Mesothelial cell of epicardium (in vitro differentiated cells): ENCODE data around the gene CREB3L1. TPM values are rescaled to one million over a fixed set of nuclear protein-coding genes. Genes with fewer than 3 reads are reported as not detected.
"Not testable (repeated sequence)": the region's sequence is repeated elsewhere in the genome, so short reads cannot be mapped to it uniquely, and the experiment has no call there.

Experiments used
- DNase-seq, 2 experiments: peaks; one replicate each; pipeline ENCODE4 v3.0.0; 2021; ENCODE audit warnings: low spot score in 2 of 2; ENCODE audit not compliant: unreplicated experiment in 2 of 2
- H3K27ac Mint-ChIP-seq: 2 replicates; pipeline ENCODE4 v1.8.0; 2021; ENCODE audit warnings: mixed read lengths
- H3K27me3 Mint-ChIP-seq: 2 replicates; pipeline ENCODE4 v1.8.0; 2021; ENCODE audit warnings: low read depth, mixed read lengths
- H3K36me3 Mint-ChIP-seq: 2 replicates; pipeline ENCODE4 v1.8.0; 2021; ENCODE audit warnings: mixed read lengths
- H3K4me1 Mint-ChIP-seq: 2 replicates; pipeline ENCODE4 v1.8.0; 2021; ENCODE audit warnings: mixed read lengths
- H3K4me3 Mint-ChIP-seq: 2 replicates; pipeline ENCODE4 v1.8.0; 2021; ENCODE audit warnings: mild to moderate bottlenecking, moderate library complexity, mixed read lengths
- H3K9me3 Mint-ChIP-seq: 2 replicates; pipeline ENCODE4 v1.8.0; 2021; ENCODE audit warnings: mixed read lengths
- total RNA-seq: library from RNA; stranded (reverse); gene quantifications from 3 replicates; pipeline ENCODE4 v1.2.1, GENCODE V29; 2021
- TF ChIP-seq, protein P1 (sequence below): fragments of 200-600 bp; sonication (generic); IDR thresholded peaks from one replicate; pipeline ENCODE4 v1.5.0; 2021; ENCODE audit warnings: antibody characterized with exemption; ENCODE audit not compliant: unreplicated experiment

The CREB3L1 gene
- total RNA-seq, 1 donor from 2014 or later, result 34.5 TPM

DNA sequence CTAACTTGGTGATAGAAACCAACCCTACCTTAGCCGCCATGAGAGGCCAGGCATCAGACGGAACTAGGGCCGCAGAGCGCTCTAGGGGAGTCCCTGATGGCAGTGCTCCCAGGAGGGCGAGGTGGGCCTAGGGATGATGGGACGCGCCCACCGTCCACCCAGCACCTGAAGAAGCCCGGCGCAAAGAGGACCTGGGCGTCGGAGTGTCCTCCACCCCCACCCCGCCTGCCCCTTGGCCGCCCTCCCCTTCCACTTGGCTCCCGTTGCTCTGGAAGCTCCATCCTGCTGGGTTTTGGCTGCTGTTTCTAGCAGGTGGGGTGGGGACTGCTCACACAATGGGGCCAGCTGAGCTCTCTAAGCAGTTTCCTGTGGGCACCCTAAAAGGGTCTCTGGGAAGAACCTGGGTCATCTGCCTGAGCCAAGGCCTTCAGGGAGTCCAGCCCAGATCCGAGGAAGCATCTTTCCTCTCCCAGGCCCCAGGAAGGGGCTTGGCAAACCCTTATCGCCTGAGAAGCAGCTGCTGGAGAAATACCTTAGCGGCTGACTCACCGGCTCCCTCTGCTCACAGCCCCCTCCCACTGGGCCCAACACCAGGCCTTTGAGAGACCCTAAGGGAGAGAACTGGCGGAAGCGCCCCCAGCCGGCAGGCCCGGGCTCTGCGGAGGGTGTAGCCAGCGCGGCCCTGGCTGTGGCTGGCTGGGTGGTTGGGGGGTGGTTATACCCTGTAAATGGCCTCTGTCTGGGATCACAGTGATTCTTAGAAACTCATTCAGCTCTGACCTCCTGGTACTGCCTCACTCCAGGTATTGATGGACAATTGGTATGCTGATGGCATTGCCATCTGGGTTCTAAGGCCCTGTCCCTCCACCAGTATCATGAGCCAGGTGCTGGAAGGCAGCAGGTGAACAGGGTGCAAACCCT is 19.3 kb downstream of the CREB3L1 start:
- H3K9me3 Mint-ChIP-seq, result no peaks in the 10 kb centered on the region

DNA sequence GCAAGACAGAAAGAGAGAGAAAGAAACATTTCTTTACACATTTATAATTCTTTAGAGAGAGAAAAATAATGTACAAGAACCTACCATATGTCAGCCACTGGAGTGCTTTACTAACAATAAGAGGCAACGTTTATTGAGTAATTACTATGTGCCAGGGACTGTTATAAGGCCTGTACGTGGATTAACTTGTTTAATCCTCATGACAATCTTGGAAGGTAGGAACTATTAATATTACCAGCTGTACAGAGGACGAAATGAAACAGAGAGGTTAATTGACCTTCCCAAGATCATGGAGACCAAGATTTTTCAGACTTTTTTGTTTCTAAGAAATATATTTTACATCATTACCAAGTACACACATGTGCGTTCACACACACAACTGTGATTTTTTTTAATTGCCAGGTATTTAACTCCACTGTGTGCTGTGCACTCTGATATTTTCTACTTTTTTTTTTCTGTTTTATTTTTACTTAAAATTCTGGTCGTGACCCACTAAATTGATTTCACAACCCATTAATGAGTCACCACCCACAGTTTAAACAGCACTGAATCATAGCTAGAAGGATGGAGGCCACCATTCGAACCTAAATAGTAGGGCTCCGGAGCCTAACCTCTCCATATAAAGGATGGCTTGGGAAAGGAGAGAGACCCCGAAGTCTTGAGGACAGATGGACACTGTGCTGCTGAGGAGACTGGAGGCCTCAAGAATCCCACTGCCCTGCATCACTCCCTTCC is 21.4 kb downstream of the CREB3L1 start:
- TF ChIP-seq, protein P1, sequence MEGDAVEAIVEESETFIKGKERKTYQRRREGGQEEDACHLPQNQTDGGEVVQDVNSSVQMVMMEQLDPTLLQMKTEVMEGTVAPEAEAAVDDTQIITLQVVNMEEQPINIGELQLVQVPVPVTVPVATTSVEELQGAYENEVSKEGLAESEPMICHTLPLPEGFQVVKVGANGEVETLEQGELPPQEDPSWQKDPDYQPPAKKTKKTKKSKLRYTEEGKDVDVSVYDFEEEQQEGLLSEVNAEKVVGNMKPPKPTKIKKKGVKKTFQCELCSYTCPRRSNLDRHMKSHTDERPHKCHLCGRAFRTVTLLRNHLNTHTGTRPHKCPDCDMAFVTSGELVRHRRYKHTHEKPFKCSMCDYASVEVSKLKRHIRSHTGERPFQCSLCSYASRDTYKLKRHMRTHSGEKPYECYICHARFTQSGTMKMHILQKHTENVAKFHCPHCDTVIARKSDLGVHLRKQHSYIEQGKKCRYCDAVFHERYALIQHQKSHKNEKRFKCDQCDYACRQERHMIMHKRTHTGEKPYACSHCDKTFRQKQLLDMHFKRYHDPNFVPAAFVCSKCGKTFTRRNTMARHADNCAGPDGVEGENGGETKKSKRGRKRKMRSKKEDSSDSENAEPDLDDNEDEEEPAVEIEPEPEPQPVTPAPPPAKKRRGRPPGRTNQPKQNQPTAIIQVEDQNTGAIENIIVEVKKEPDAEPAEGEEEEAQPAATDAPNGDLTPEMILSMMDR, result no peak
- Mint-ChIP-seq H3K9me3 (no peaks in the 10 kb centered on the region), H3K4me1 (peaks cover 33% of the 10 kb centered on the region), H3K27me3 (no peaks in the 10 kb centered on the region), H3K27ac (peak overlapping the region; percentile 15), H3K36me3 (peaks cover 3% of the 10 kb centered on the region), H3K4me3 (no peak overlapping the region)
- no peak for DNase-seq

More for the DNA sequence above, 19.3 kb downstream of the CREB3L1 start:
- Mint-ChIP-seq H3K4me3 (peak overlapping the region; percentile 73), H3K36me3 (no peaks in the 10 kb centered on the region), H3K27ac (peak overlapping the region; percentile 97), H3K4me1 (peaks cover 43% of the 10 kb centered on the region), H3K27me3 (no peaks in the 10 kb centered on the region)
- peak; percentile 84 to 90 for DNase-seq
- TF ChIP-seq, protein P1, result peak; percentile 60

DNA sequence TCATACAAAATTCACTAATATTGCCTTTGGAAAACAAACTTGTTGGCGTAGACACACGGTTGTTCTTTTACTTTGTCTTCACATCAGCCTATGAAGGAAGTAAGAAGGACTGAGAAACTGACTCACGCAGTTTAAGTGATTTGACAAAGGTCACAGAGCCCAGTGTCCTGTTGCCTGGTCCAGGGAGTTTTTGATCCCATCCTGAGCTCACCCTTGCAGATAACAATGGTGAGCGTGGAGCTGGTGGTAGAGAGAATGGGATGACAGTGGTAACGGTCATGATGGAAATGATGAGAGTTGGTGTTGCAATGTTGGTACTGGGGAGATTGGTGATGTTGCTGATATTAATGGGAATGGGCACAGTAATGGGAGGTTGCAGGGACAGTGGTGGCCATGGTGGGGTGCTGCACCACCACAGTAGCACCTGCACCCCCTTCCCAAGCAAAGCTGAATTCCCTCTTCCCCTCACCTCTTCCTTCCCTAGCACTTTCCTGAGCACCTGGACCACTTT is 22.0 kb downstream of the CREB3L1 start:
- Mint-ChIP-seq H3K4me3 (no peak overlapping the region), H3K27ac (no peak overlapping the region), H3K36me3 (peaks cover 3% of the 10 kb centered on the region), H3K9me3 (no peaks in the 10 kb centered on the region), H3K27me3 (no peaks in the 10 kb centered on the region), H3K4me1 (peaks cover 26% of the 10 kb centered on the region)
- TF ChIP-seq, protein P1, result no peak
- no peak for DNase-seq

DNA sequence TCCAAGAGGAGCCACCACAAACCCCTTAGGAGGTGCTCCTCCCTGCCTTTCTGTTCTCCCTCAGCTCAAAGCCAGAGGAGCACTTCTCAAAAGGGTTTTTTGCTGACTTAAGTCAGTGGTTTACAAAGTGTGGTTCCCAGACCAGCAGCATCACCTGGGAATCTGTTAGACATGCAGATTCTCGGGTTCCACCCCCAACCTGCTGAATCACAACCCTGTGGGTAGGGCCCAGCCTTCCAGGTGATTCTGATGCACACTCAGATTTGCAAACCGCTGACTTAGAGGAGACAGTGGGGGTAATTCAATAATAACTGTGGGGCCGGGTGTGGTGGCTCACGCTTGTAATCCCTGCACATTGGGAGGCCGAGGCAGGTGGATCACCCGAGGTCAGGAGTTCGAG is 22.8 kb downstream of the CREB3L1 start:
- Mint-ChIP-seq H3K27ac (no peak overlapping the region), H3K9me3 (no peaks in the 10 kb centered on the region), H3K27me3 (no peaks in the 10 kb centered on the region), H3K4me1 (peaks cover 20% of the 10 kb centered on the region), H3K36me3 (peaks cover 3% of the 10 kb centered on the region), H3K4me3 (no peak overlapping the region)
- TF ChIP-seq, protein P1, result no peak
- DNase-seq, result no peak

DNA sequence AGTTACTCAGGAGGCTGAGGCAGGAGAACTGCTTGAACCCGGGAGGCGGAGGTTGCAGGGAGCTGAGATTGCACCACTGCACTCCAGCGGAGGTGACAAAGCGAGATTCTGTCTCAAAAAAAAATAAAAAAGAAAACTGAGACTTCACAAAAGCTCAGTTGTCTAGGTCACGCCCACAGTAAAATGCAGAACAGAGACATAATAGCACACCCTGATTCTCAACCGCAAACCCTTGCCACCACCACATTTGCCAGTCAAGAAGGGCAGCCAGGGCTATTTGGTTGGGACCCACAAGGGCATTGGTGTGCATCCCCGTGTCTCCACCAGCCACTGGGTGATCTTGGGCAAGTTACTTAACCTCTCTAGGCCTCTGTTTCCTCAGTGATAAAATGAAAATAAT is 25.4 kb downstream of the CREB3L1 start:
- Mint-ChIP-seq H3K27ac (no peak overlapping the region), H3K27me3 (no peaks in the 10 kb centered on the region), H3K36me3 (peaks cover 3% of the 10 kb centered on the region), H3K4me3 (no peak overlapping the region), H3K4me1 (peaks cover 2% of the 10 kb centered on the region), H3K9me3 (no peaks in the 10 kb centered on the region)
- TF ChIP-seq, protein P1, result no peak
- DNase-seq, result no peak

DNA sequence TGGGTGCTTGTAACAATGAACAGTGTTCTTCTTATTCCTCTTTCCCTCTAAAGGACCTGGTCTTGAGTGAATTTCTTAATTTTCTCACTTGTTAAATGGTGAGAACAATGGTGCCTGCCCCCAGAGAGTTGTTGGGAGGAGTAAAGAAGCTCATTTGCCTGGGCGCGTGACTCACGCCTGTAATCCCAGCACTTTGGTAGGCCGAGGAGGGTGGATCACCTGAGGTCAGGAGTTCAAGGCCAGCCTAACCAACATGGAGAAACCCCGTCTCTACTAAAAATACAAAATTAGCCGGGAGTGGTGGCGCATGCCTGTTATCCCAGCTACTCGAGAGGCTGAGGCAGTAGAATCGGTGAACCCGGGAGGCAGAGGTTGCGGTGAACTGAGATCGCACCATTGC is 26.6 kb downstream of the CREB3L1 start:
- DNase-seq, H3K9me3 Mint-ChIP-seq, H3K4me1 Mint-ChIP-seq, H3K36me3 Mint-ChIP-seq, H3K4me3 Mint-ChIP-seq, H3K27me3 Mint-ChIP-seq: not testable (repeated sequence)
- peak overlapping the region; percentile 9 for H3K27ac Mint-ChIP-seq
